CD8-positive, alpha-beta memory T cell (primary cell): ENCODE data around the gene IQCC. TPM values are rescaled to one million over a fixed set of nuclear protein-coding genes. Genes with fewer than 3 reads are reported as not detected.

Experiments used
- CTCF ChIA-PET: fragments of 350-600 bp; sonication (Branson Sonifier 250); formaldehyde crosslinking; loops from one replicate; lab custom pipeline; 2021; ENCODE audit warnings: antibody characterized with exemption; lab: Charles Lee
- POLR2A ChIA-PET: fragments of 350-600 bp; sonication (Branson Sonifier 250); formaldehyde crosslinking; loops from one replicate; lab custom pipeline; 2021; ENCODE audit warnings: antibody characterized with exemption; lab: Charles Lee
- DNase-seq, 5 donors: peaks; one replicate each; pipeline versions ENCODE4 v3.0.0 to v3.0.0-alpha.2; 2020 to 2022; ENCODE audit warnings: mixed read lengths in 1 of 5
- H3K27ac ChIP-seq: one replicate; pipeline ENCODE4 v1.7.0; 2013; ENCODE audit warnings: low read depth, mild to moderate bottlenecking, low read length, moderate library complexity
- H3K27me3 ChIP-seq: 2 replicates; pipeline ENCODE4 v1.7.0; 2013; ENCODE audit warnings: low read length, mild to moderate bottlenecking; ENCODE audit not compliant: insufficient read depth, poor library complexity, severe bottlenecking
- H3K36me3 ChIP-seq: 2 replicates; pipeline ENCODE4 v1.7.0; 2013; ENCODE audit warnings: mild to moderate bottlenecking, low read length, moderate library complexity; ENCODE audit not compliant: insufficient read depth
- H3K4me1 ChIP-seq: 2 replicates; pipeline ENCODE4 v1.7.0; 2013; ENCODE audit warnings: mild to moderate bottlenecking, low read length, moderate library complexity; ENCODE audit not compliant: insufficient read depth
- H3K4me3 ChIP-seq: 2 replicates; pipeline ENCODE4 v1.7.0; 2013; ENCODE audit warnings: mild to moderate bottlenecking, low read length
- H3K9me3 ChIP-seq: 2 replicates; pipeline ENCODE4 v1.7.0; 2013; ENCODE audit warnings: mild to moderate bottlenecking, low read length
- H3K27ac Mint-ChIP-seq, 8 donors: one replicate each; pipeline ENCODE4 v1.8.0; 2020 to 2021; ENCODE audit warnings: mixed read lengths in 8 of 8, mild to moderate bottlenecking in 6 of 8, inconsistent platforms in 3 of 8, moderate library complexity in 3 of 8
- H3K27me3 Mint-ChIP-seq, 2 donors: one replicate each; pipeline ENCODE4 v1.8.0; 2020 to 2021; ENCODE audit warnings: mixed read lengths in 2 of 2, mild to moderate bottlenecking in 1 of 2, moderate library complexity in 1 of 2
- H3K36me3 Mint-ChIP-seq, 3 donors: one replicate each; pipeline ENCODE4 v1.8.0; 2020 to 2021; ENCODE audit warnings: mixed read lengths in 3 of 3, inconsistent platforms in 1 of 3, mild to moderate bottlenecking in 1 of 3
- H3K4me1 Mint-ChIP-seq, 3 donors: one replicate each; pipeline ENCODE4 v1.8.0; 2020 to 2021; ENCODE audit warnings: mixed read lengths in 3 of 3, inconsistent platforms in 1 of 3, mild to moderate bottlenecking in 1 of 3
- H3K4me3 Mint-ChIP-seq, 7 donors: one replicate each; pipeline ENCODE4 v1.8.0; 2020 to 2021; ENCODE audit warnings: mixed read lengths in 7 of 7, mild to moderate bottlenecking in 6 of 7, moderate library complexity in 4 of 7, inconsistent platforms in 2 of 7
- H3K9me3 Mint-ChIP-seq, 5 donors: one replicate each; pipeline ENCODE4 v1.8.0; 2020 to 2022; ENCODE audit warnings: mixed read lengths in 5 of 5, mild to moderate bottlenecking in 3 of 5, moderate library complexity in 2 of 5, inconsistent platforms in 1 of 5
- polyA plus RNA-seq: library from polyadenylated mRNA; unstranded; fragments of 300-500 nt; fragmentation: Illumina TruSeq; gene quantifications from one replicate; pipeline ENCODE4 v1.2.3, GENCODE V29; 2021
- total RNA-seq, 2 experiments: library from RNA; stranded (reverse); gene quantifications; one replicate each; pipeline ENCODE4 v1.2.3, GENCODE V29; 2021

The IQCC gene
- total and polyA plus RNA-seq, 3 experiments from 2014 or later = 1.6 to 5.7 (median 5.6) TPM

GRCh38 chr1:32197074-32197473 lies 8.4 kb upstream of the IQCC start:
- ChIA-PET POLR2A (interaction anchor here (0.6 kb wide), 2 partner anchors 25 to 43 kb away, joined by 3 read pairs; no protein-coding TSS in a partner anchor), CTCF (interaction anchor here (1.0 to 4.0 kb wide), 4 partner anchors 9 to 89 kb away, joined by 3 to 11 read pairs (median 3); partner anchors contain the start of genes KPNA6 and TXLNA)
- Mint-ChIP-seq H3K4me1 (peaks cover 53 to 68% (median 61%) of the 10 kb centered on the region in 3 donors), H3K9me3 (no peaks in the 10 kb centered on the region), H3K4me3 (peak overlapping the region in 4 of 7 donors; percentile 15 to 73 (median 66)), H3K27me3 (peaks cover 0 to 2% of the 10 kb centered on the region in 2 donors), H3K36me3 (peaks cover 15 to 58% (median 19%) of the 10 kb centered on the region in 3 donors), H3K27ac (peak overlapping the region in 3 of 8 donors; percentile 17 to 78 (median 28))
- no peak for DNase-seq
- Histone ChIP-seq H3K9me3 (no peaks in the 10 kb centered on the region), H3K27ac (no peak overlapping the region), H3K4me1 (peaks cover 45% of the 10 kb centered on the region), H3K4me3 (no peak overlapping the region), H3K27me3 (no peaks in the 10 kb centered on the region), H3K36me3 (peaks cover 28% of the 10 kb centered on the region)

GRCh38 chr1:32197837-32198236 lies 7.6 kb upstream of the IQCC start:
- H3K27ac Mint-ChIP-seq = peak overlapping the region in 2 of 8 donors; percentile 14 to 77
- no peak for DNase-seq
- Histone ChIP-seq H3K27me3 (no peaks in the 10 kb centered on the region), H3K9me3 (no peaks in the 10 kb centered on the region), H3K4me1 (peaks cover 51% of the 10 kb centered on the region), H3K27ac (no peak overlapping the region), H3K36me3 (peaks cover 25% of the 10 kb centered on the region), H3K4me3 (no peak overlapping the region)
- peaks cover 11 to 52% (median 13%) of the 10 kb centered on the region in 3 donors for H3K36me3 Mint-ChIP-seq
- H3K9me3 Mint-ChIP-seq = no peaks in the 10 kb centered on the region
- H3K4me1 Mint-ChIP-seq = peaks cover 58 to 75% (median 66%) of the 10 kb centered on the region in 3 donors
- POLR2A ChIA-PET = interaction anchor here (0.6 to 1.1 kb wide), 2 partner anchors 18 to 42 kb away, joined by 3 read pairs; partner anchors contain the start of gene TXLNA
- peaks cover 0 to 2% of the 10 kb centered on the region in 2 donors for H3K27me3 Mint-ChIP-seq
- CTCF ChIA-PET = interaction anchor here (1.0 to 4.0 kb wide), 4 partner anchors 14 to 90 kb away, joined by 3 to 11 read pairs (median 4); partner anchors contain the start of genes KPNA6 and TXLNA
- H3K4me3 Mint-ChIP-seq = peak overlapping the region in 2 of 7 donors; percentile 51 to 62

GRCh38 chr1:32198237-32199042 lies 7.0 kb upstream of the IQCC start:
- no peak overlapping the region for H3K4me3 ChIP-seq
- peaks cover 19% of the 10 kb centered on the region for H3K36me3 ChIP-seq
- H3K27me3 ChIP-seq = no peaks in the 10 kb centered on the region
- peak overlapping the region in 1 of 7 donors; percentile 62 for H3K4me3 Mint-ChIP-seq
- H3K4me1 ChIP-seq = peaks cover 51% of the 10 kb centered on the region
- ChIA-PET CTCF (interaction anchor here (1.2 to 4.0 kb wide), 3 partner anchors 14 to 90 kb away, joined by 3 to 11 read pairs (median 6); partner anchors contain the start of gene KPNA6), POLR2A (interaction anchor here (1.1 kb wide), 1 partner anchor 19 kb away, joined by 3 read pairs; the partner anchor contains the start of gene TXLNA)
- peaks cover 57 to 76% (median 63%) of the 10 kb centered on the region in 3 donors for H3K4me1 Mint-ChIP-seq
- H3K27ac ChIP-seq = no peak overlapping the region
- H3K27ac Mint-ChIP-seq = peak overlapping the region in 5 of 8 donors; percentile 63 to 79 (median 66)
- H3K9me3 ChIP-seq = no peaks in the 10 kb centered on the region
- H3K27me3 Mint-ChIP-seq = peaks cover 0 to 2% of the 10 kb centered on the region in 2 donors
- H3K36me3 Mint-ChIP-seq = peaks cover 6 to 47% (median 7%) of the 10 kb centered on the region in 3 donors
- H3K9me3 Mint-ChIP-seq = no peaks in the 10 kb centered on the region
- DNase-seq = no peak

- no peaks in the 10 kb centered on the region for H3K27me3 ChIP-seq
- ChIA-PET CTCF (interaction anchor here (1.9 to 4.0 kb wide), 2 partner anchors 15 to 49 kb away, joined by 6 to 11 read pairs; no protein-coding TSS in a partner anchor), POLR2A (interaction anchor here (0.7 kb wide), 1 partner anchor 126 kb away, joined by 4 read pairs; no protein-coding TSS in a partner anchor)
- DNase-seq = no peak
- Mint-ChIP-seq H3K36me3 (peaks cover 2 to 42% (median 3%) of the 10 kb centered on the region in 3 donors), H3K9me3 (no peaks in the 10 kb centered on the region), H3K27ac (peak overlapping the region in 4 of 8 donors; percentile 54 to 79 (median 67)), H3K27me3 (peaks cover 0 to 2% of the 10 kb centered on the region in 2 donors), H3K4me1 (peaks cover 58 to 80% (median 59%) of the 10 kb centered on the region in 3 donors), H3K4me3 (peak overlapping the region in 4 of 7 donors; percentile 10 to 98 (median 44))
- H3K27ac ChIP-seq = no peak overlapping the region
- no peak overlapping the region for H3K4me3 ChIP-seq
- peaks cover 51% of the 10 kb centered on the region for H3K4me1 ChIP-seq
- H3K36me3 ChIP-seq = peaks cover 12% of the 10 kb centered on the region
- H3K9me3 ChIP-seq = no peaks in the 10 kb centered on the region
Observed at GRCh38 chr1:32199043-32199716, 6.3 kb upstream of the IQCC start.

GRCh38 chr1:32199717-32200072 lies 5.8 kb upstream of the IQCC start:
- peaks cover 50% of the 10 kb centered on the region for H3K4me1 ChIP-seq
- Mint-ChIP-seq H3K36me3 (peaks cover 0 to 37% (median 2%) of the 10 kb centered on the region in 3 donors), H3K9me3 (no peaks in the 10 kb centered on the region), H3K4me3 (peak overlapping the region in 6 of 7 donors; percentile 83 to 98 (median 92)), H3K27ac (peak overlapping the region; percentile 68 to 99 (median 94)), H3K4me1 (peaks cover 53 to 80% (median 57%) of the 10 kb centered on the region in 3 donors), H3K27me3 (peaks cover 0 to 2% of the 10 kb centered on the region in 2 donors)
- CTCF ChIA-PET = interaction anchor here (1.9 to 4.0 kb wide), 2 partner anchors 16 kb away, joined by 9 to 11 read pairs; no protein-coding TSS in a partner anchor
- DNase-seq = no peak
- H3K4me3 ChIP-seq = peak overlapping the region; percentile 96
- H3K27ac ChIP-seq = peak overlapping the region; percentile 81
- POLR2A ChIA-PET = interaction anchor here (0.7 to 2.4 kb wide), 3 partner anchors 20 to 262 kb away, joined by 3 to 12 read pairs (median 4); partner anchors contain the start of genes PTP4A2 and TXLNA
- no peaks in the 10 kb centered on the region for H3K27me3 ChIP-seq
- peaks cover 7% of the 10 kb centered on the region for H3K36me3 ChIP-seq
- H3K9me3 ChIP-seq = no peaks in the 10 kb centered on the region

- peak within 1 kb of the TSS; percentile 86 to 99 (median 96) for H3K27ac Mint-ChIP-seq
- Histone ChIP-seq H3K27me3 (no peaks in the 10 kb centered on the region), H3K9me3 (no peaks in the 10 kb centered on the region), H3K4me1 (peaks cover 49% of the 10 kb centered on the region), H3K4me3 (peak within 1 kb of the TSS; percentile 96), H3K27ac (peak within 1 kb of the TSS; percentile 81), H3K36me3 (peaks cover under 1% of the 10 kb centered on the region)
- H3K27me3 Mint-ChIP-seq = peaks cover 0 to 2% of the 10 kb centered on the region in 2 donors
- H3K9me3 Mint-ChIP-seq = no peaks in the 10 kb centered on the region
- CTCF ChIA-PET = interaction anchor here (0.6 to 4.0 kb wide), 7 partner anchors 8 to 201 kb away, joined by 3 to 11 read pairs (median 4); no protein-coding TSS in a partner anchor
- H3K4me3 Mint-ChIP-seq = peak within 1 kb of the TSS; percentile 83 to 98 (median 92)
- POLR2A ChIA-PET = interaction anchor here (1.0 to 2.4 kb wide), 8 partner anchors 11 to 262 kb away, joined by 3 to 12 read pairs (median 4); partner anchors contain the start of genes BSDC1, KPNA6, MARCKSL1 and PTP4A2
- H3K36me3 Mint-ChIP-seq = peaks cover 0 to 29% (median 2%) of the 10 kb centered on the region in 3 donors
- H3K4me1 Mint-ChIP-seq = peaks cover 48 to 79% (median 54%) of the 10 kb centered on the region in 3 donors
- peak; percentile 39 to 75 (median 56) for DNase-seq
Observed at GRCh38 chr1:32200226-32201010, 5.1 kb upstream of the IQCC start, which contains the start of gene CCDC28B. TSS of gene CCDC28B (plus strand) at chr1:32200595. CDS start at chr1:32201936, 1,341 bp downstream.
